Stomach (tissue), 4 donors: ENCODE measurements around the gene TEX29.

Source experiments
- CTCF ChIP-seq, 7 experiments: fragments of 450-650 bp in 4 of 7; fragments of 200-600 bp in 3 of 7; sonication (generic) in 3 of 7; IDR thresholded peaks; one replicate each; pipeline ENCODE4 v1.5.1; 2016 to 2019; ENCODE audit warnings: antibody characterized with exemption in 7 of 7, control low read depth in 2 of 7, mild to moderate bottlenecking in 1 of 7
- POLR2A ChIP-seq, 4 donors: fragments of 450-650 bp; IDR thresholded peaks; one replicate each; pipeline ENCODE4 v1.6.1; 2016; ENCODE audit warnings: antibody characterized with exemption in 4 of 4, control low read depth in 2 of 4, mild to moderate bottlenecking in 1 of 4, moderate library complexity in 1 of 4

GRCh38 chr13:111387945-111388600 lies 67.6 kb downstream of the TEX29 start:
- no peak for TF ChIP-seq CTCF (IDR thresholded peaks at IDR 0.05)
- no peak for TF ChIP-seq POLR2A (IDR thresholded peaks at IDR 0.05)
